ENCODE data around the gene TTLL7. TPM values are rescaled to one million over a fixed set of nuclear protein-coding genes. Genes with fewer than 3 reads are reported as not detected.
A peak's percentile ranks its signal among the peaks of the same experiment; 100 is the strongest.

TTLL7 gene
- total RNA-seq, 1 donor from 2014 or later = 117 TPM

DNA sequence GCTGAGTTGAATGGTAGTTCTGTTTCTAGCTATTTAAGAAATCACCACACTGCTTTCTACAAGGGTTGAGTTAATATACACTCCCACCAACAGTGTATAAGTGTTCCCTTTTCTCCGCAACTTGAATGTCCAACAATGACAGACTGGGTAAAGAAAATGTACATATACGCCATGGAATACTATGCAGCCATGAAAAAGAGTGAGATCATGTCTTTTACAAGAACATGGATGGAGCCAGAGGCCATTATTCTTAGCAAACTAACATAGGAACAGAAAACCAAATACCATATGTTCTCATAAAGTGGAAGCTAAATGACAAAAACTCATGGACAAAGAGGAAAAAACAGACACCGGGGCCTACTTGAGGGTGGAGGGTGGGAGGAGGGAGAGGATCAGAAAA is 14.8 kb upstream of the TTLL7 start:
- Mint-ChIP-seq H3K4me1 (ENCODE audit: low read depth) (peaks cover 20% of the 10 kb centered on the region), H3K9me3 (ENCODE audit: low read depth) (peaks cover 3% of the 10 kb centered on the region), H3K4me3 (ENCODE audit: low read depth) (no peak overlapping the region), H3K36me3 (ENCODE audit: insufficient read depth) (no peaks in the 10 kb centered on the region), H3K27me3 (no peaks in the 10 kb centered on the region), H3K27ac (no peak overlapping the region)
- TF ChIP-seq, protein P1, sequence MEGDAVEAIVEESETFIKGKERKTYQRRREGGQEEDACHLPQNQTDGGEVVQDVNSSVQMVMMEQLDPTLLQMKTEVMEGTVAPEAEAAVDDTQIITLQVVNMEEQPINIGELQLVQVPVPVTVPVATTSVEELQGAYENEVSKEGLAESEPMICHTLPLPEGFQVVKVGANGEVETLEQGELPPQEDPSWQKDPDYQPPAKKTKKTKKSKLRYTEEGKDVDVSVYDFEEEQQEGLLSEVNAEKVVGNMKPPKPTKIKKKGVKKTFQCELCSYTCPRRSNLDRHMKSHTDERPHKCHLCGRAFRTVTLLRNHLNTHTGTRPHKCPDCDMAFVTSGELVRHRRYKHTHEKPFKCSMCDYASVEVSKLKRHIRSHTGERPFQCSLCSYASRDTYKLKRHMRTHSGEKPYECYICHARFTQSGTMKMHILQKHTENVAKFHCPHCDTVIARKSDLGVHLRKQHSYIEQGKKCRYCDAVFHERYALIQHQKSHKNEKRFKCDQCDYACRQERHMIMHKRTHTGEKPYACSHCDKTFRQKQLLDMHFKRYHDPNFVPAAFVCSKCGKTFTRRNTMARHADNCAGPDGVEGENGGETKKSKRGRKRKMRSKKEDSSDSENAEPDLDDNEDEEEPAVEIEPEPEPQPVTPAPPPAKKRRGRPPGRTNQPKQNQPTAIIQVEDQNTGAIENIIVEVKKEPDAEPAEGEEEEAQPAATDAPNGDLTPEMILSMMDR (IDR thresholded peaks at IDR 0.05; ENCODE audit: unreplicated experiment) = no peak
- no peak for DNase-seq (ENCODE audit: low spot score, unreplicated experiment)

DNA sequence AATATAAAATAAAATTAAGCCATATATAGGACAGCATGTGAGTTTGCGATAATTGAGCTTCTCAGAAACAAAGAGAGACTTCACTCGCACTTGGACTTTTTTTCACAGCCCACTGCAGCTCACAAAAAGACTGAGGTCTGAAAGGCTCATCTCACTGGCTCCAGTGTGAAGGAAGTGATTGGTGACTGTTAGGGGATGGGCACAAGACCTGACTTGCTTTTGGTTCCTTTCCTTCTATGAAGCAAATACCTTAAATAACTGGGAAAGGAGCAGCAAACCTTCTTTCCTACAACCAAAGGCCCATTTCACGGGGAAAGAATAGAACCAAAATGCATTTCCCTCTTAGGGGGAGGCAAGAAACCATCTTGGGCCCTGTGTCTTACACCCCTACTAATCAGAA is 13.1 kb upstream of the TTLL7 start:
- Mint-ChIP-seq H3K9me3 (ENCODE audit: low read depth) (peaks cover 11% of the 10 kb centered on the region), H3K27me3 (no peaks in the 10 kb centered on the region), H3K4me1 (ENCODE audit: low read depth) (peaks cover 14% of the 10 kb centered on the region), H3K4me3 (ENCODE audit: low read depth) (no peak overlapping the region), H3K27ac (no peak overlapping the region), H3K36me3 (ENCODE audit: insufficient read depth) (no peaks in the 10 kb centered on the region)
- TF ChIP-seq, protein P1 (IDR thresholded peaks at IDR 0.05; ENCODE audit: unreplicated experiment) = no peak
- DNase-seq (ENCODE audit: low spot score, unreplicated experiment) = no peak

DNA sequence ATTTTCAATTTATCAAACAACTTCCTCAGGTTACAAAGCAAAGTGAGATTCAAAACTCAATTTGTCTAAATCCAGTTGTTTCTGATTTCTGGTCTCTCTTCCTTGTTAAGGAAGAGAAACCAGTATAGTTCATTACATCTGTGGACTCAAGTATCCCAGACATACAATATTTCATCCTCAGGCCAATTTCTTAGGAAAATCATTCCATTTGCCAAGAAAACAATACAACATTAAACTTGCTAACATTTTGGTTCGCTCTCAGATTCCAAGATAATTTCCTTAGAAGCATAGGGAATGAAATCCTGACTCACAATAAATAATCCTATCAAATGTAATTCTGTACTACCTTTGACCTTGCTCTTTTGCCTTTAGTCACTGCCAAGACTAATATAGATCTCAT is 11.2 kb upstream of the TTLL7 start:
- peaks cover 11% of the 10 kb centered on the region for H3K9me3 Mint-ChIP-seq (ENCODE audit: low read depth)
- no peak for DNase-seq (ENCODE audit: low spot score, unreplicated experiment)
- TF ChIP-seq, protein P1 (IDR thresholded peaks at IDR 0.05; ENCODE audit: unreplicated experiment) = no peak
- H3K4me1 Mint-ChIP-seq (ENCODE audit: low read depth) = peaks cover 12% of the 10 kb centered on the region
- H3K36me3 Mint-ChIP-seq (ENCODE audit: insufficient read depth) = no peaks in the 10 kb centered on the region
- H3K4me3 Mint-ChIP-seq (ENCODE audit: low read depth) = no peak overlapping the region
- H3K27me3 Mint-ChIP-seq = no peaks in the 10 kb centered on the region
- H3K27ac Mint-ChIP-seq = peak overlapping the region; percentile 5

DNA sequence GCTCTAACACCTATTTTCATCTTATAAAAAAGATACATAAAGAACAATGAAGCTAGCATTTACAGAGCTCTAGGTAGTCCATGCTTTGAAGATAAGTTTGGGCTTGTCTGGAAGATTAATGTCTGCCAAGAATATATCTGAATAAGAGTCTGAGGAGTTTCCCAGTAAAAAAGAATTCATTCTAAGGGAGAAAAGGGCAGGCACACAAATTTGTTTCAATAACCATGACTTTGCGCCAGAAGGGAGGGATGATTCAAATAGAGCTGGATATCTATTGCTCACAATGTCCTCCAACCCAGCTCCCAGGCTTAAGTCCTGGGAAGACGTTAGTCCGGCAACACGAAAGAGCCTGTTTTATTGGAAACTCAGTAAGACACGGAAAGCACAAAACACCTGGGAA is 9.7 kb upstream of the TTLL7 start:
- H3K27ac Mint-ChIP-seq = no peak overlapping the region
- peaks cover 5% of the 10 kb centered on the region for H3K27me3 Mint-ChIP-seq
- DNase-seq (ENCODE audit: low spot score, unreplicated experiment) = no peak
- TF ChIP-seq, protein P1 (IDR thresholded peaks at IDR 0.05; ENCODE audit: unreplicated experiment) = no peak
- peaks cover 9% of the 10 kb centered on the region for H3K9me3 Mint-ChIP-seq (ENCODE audit: low read depth)
- peaks cover 12% of the 10 kb centered on the region for H3K4me1 Mint-ChIP-seq (ENCODE audit: low read depth)
- H3K36me3 Mint-ChIP-seq (ENCODE audit: insufficient read depth) = no peaks in the 10 kb centered on the region
- no peak overlapping the region for H3K4me3 Mint-ChIP-seq (ENCODE audit: low read depth)

DNA sequence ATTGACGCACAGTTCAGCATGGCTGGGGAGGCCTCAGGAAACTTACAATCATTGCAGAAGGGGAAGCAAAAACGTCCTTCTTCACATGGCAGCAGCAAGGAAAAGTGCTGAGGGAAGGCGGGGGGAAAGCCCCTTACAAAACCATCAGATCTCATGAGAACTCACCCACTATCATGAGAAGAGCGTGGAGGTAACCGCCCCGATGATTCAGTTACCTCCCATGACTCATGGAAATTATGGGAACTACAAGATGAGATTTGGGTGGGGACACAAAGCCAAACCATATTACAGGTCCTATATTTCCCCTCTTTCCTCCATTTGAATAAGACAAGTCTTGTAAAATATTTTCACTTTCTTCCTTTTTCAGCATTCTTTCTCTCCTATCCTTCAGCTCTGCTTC is 7.7 kb upstream of the TTLL7 start:
- no peaks in the 10 kb centered on the region for H3K36me3 Mint-ChIP-seq (ENCODE audit: insufficient read depth)

More for the DNA sequence above, 7.7 kb upstream of the TTLL7 start:
- H3K9me3 Mint-ChIP-seq (ENCODE audit: low read depth) = peaks cover 8% of the 10 kb centered on the region
- H3K27me3 Mint-ChIP-seq = peaks cover 10% of the 10 kb centered on the region
- H3K27ac Mint-ChIP-seq = no peak overlapping the region
- TF ChIP-seq, protein P1 (IDR thresholded peaks at IDR 0.05; ENCODE audit: unreplicated experiment) = no peak
- H3K4me1 Mint-ChIP-seq (ENCODE audit: low read depth) = peaks cover 10% of the 10 kb centered on the region
- H3K4me3 Mint-ChIP-seq (ENCODE audit: low read depth) = no peak overlapping the region
- no peak for DNase-seq (ENCODE audit: low spot score, unreplicated experiment)
